Breast epithelium (tissue), 4 donors: ENCODE results near the gene ABTB2. TPM values are rescaled to one million over a fixed set of nuclear protein-coding genes. Genes with fewer than 3 reads are reported as not detected.

Experiments used
- DNase-seq, 2 donors: peaks; one replicate each; pipeline ENCODE4 v3.0.0-alpha.2; 2019; ENCODE audit warnings: low spot score in 2 of 2
- H3K27ac ChIP-seq, 2 donors: fragments of 200-600 bp; sonication (generic) in 1 of 2; one replicate each; pipeline ENCODE4 v1.5.1; 2016 to 2019; ENCODE audit warnings: mild to moderate bottlenecking in 1 of 2
- H3K27me3 ChIP-seq, 2 donors: fragments of 200-600 bp; sonication (generic) in 1 of 2; one replicate each; pipeline versions ENCODE4 v1.5.1 to v1.6.0; 2017 to 2019; ENCODE audit warnings: control low read depth in 1 of 2, mild to moderate bottlenecking in 1 of 2
- H3K36me3 ChIP-seq: fragments of 200-600 bp; one replicate; pipeline ENCODE4 v1.5.1; 2019
- H3K4me1 ChIP-seq, 2 donors: fragments of 200-600 bp; sonication (generic); one replicate each; pipeline ENCODE4 v1.5.1; 2016 to 2019; ENCODE audit warnings: control low read depth in 1 of 2
- H3K4me3 ChIP-seq, 3 donors: fragments of 200-600 bp; sonication (generic); 1 replicate in 2 of 3; 2 replicates in 1 of 3; pipeline ENCODE4 v1.5.1; 2016 to 2019; ENCODE audit warnings: mild to moderate bottlenecking in 3 of 3, moderate library complexity in 2 of 3
- H3K9me3 ChIP-seq, 2 donors: fragments of 200-600 bp; sonication (generic) in 1 of 2; one replicate each; pipeline ENCODE4 v1.5.1; 2016 to 2019; ENCODE audit warnings: control low read depth in 1 of 2
- POLR2A ChIP-seq: fragments of 450-650 bp; IDR thresholded peaks from one replicate; pipeline ENCODE4 v1.6.1; 2016; ENCODE audit warnings: antibody characterized with exemption, mild to moderate bottlenecking, moderate library complexity
- POLR2AphosphoS5 ChIP-seq, 3 donors: sonication (generic); formaldehyde crosslinking; IDR thresholded peaks; one replicate each; pipeline ENCODE4 v1.6.1; 2017; ENCODE audit warnings: antibody characterized with exemption in 3 of 3
- intact Hi-C: fragments of 100-400 bp; cut with DNase I; formaldehyde crosslinking; loops from one replicate; pipeline ENCODE4 v1.15.1; 2023; ENCODE audit warnings: low total_unique reads
- total RNA-seq, 3 donors: library from RNA; depleted of rRNA; stranded (reverse); fragments of >200 nt; gene quantifications; one replicate each; pipeline ENCODE4 v1.1.0, GENCODE V29; 2016
- TF ChIP-seq, protein P1 (sequence below), 3 donors: fragments of 450-650 bp; IDR thresholded peaks; one replicate each; pipeline ENCODE4 v1.5.1; 2016 to 2017; ENCODE audit warnings: antibody characterized with exemption in 3 of 3, mild to moderate bottlenecking in 3 of 3, moderate library complexity in 3 of 3

ABTB2 gene
- total RNA-seq, 3 donors from 2014 or later = 1.3 to 5.6 (median 1.9) TPM

DNA sequence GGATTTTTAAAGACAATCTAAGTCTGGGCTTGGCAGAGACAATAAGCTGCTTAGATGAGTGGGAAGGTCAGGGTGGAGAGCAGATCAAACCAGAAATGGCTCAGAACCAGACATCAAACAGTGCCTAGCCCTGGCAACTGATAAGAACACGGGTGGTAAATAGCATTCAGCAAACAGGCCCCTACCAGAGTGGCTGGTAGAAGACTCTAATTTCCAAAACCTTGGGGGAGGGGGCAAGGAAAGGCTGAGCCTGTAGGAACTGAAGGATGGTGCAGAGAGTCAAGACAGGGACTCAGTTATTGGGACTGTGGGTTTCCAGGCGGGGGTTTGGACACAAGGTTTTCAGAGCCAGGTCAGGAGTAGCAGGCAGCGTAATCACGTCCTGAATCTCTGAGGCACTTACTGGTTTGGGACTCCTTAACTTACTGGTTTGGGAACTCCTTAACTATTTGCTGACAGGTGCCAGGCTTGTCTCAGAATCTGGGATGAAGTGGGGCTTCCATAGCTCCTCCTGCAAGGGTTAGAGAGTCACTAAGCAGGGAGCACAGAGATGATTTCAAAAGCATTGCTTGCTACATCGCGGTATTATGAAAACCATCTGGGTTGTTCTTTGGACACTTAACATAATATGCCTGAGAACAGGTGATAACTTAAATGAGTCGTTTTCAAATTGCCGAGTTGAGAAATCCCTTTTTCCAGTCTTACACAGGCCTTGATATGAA, 5.7 kb upstream of the ABTB2 start:
- Histone ChIP-seq H3K27ac (no peak overlapping the region), H3K27me3 (no peaks in the 10 kb centered on the region), H3K4me3 (no peak overlapping the region), H3K4me1 (no peaks in the 10 kb centered on the region), H3K36me3 (no peaks in the 10 kb centered on the region), H3K9me3 (no peaks in the 10 kb centered on the region)
- TF ChIP-seq, protein P1, sequence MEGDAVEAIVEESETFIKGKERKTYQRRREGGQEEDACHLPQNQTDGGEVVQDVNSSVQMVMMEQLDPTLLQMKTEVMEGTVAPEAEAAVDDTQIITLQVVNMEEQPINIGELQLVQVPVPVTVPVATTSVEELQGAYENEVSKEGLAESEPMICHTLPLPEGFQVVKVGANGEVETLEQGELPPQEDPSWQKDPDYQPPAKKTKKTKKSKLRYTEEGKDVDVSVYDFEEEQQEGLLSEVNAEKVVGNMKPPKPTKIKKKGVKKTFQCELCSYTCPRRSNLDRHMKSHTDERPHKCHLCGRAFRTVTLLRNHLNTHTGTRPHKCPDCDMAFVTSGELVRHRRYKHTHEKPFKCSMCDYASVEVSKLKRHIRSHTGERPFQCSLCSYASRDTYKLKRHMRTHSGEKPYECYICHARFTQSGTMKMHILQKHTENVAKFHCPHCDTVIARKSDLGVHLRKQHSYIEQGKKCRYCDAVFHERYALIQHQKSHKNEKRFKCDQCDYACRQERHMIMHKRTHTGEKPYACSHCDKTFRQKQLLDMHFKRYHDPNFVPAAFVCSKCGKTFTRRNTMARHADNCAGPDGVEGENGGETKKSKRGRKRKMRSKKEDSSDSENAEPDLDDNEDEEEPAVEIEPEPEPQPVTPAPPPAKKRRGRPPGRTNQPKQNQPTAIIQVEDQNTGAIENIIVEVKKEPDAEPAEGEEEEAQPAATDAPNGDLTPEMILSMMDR (IDR thresholded peaks at IDR 0.05) = no peak
- TF ChIP-seq POLR2AphosphoS5 (IDR thresholded peaks at IDR 0.05) (no peak), POLR2A (no peak)
- DNase-seq = no peak
- intact Hi-C loops = no loop called here

- TF ChIP-seq, protein P1 (IDR thresholded peaks at IDR 0.05) = no peak
- TF ChIP-seq POLR2AphosphoS5 (IDR thresholded peaks at IDR 0.05) = no peak
- Histone ChIP-seq H3K27ac (no peak overlapping the region), H3K9me3 (no peaks in the 10 kb centered on the region), H3K4me1 (peaks cover 8% of the 10 kb centered on the region in 2 donors), H3K27me3 (peaks cover 0 to 7% of the 10 kb centered on the region in 2 donors), H3K36me3 (no peaks in the 10 kb centered on the region), H3K4me3 (no peak overlapping the region)
- intact Hi-C loops = no loop called here
- DNase-seq = no peak
These were observed 2.2 kb upstream of the ABTB2 start for GRCh38 chr11:34360046-34360445.

GRCh38 chr11:34359548-34359891, 1.7 kb upstream of the ABTB2 start:
- peaks cover 8% of the 10 kb centered on the region in 2 donors for H3K4me1 ChIP-seq
- intact Hi-C loops = no loop called here
- H3K9me3 ChIP-seq = no peaks in the 10 kb centered on the region
- TF ChIP-seq POLR2A = no peak
- TF ChIP-seq, protein P1 (IDR thresholded peaks at IDR 0.05) = peak in 2 of 3 donors; percentile 30 to 45
- H3K36me3 ChIP-seq = no peaks in the 10 kb centered on the region
- peaks cover 0 to 7% of the 10 kb centered on the region in 2 donors for H3K27me3 ChIP-seq
- peak overlapping the region in 2 of 3 donors; percentile 59 to 71 for H3K4me3 ChIP-seq
- H3K27ac ChIP-seq = no peak overlapping the region
- DNase-seq = no peak

DNA sequence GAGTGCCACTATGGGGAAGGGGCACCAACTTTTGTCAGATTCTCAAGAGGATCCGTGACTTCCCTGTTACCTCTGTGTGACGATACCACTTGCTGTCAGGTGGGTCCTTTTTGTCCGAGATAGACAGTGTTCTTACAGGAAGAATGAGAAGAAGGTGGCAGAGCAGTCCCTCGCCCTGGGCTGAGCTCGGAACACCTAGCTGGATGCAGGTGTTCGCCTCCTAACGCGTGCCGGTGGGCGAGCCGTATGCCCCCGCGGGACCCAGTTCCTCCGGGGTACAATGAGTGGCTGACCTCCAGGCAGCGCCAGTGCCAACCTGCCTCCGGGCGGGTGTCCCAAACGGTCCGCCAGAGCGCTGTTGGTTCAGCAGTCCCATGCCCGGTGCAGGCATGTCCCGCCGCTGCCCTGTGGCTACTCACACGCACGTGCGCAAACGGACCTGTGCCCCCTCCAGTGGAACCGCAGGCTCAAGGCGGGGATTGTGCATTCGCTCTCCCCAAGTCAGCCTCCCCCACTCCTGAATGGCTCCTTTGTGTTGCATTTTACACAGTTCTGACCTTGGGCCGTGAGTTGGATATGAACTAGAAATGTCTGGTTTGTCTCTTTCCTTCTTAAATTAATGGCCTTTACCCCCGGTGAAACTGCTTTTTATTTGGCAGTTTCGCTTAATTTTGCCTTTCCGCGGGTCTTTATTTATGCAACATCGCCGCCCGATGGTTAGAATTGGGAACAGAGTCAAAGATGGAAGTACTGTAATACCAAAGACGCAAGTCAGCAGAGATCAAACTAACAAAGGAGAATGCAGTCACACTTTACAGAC, 1.1 kb upstream of the ABTB2 start:
- Histone ChIP-seq H3K4me1 (peaks cover 8% of the 10 kb centered on the region in 2 donors), H3K4me3 (peak overlapping the region; percentile 59 to 71 (median 59)), H3K9me3 (no peaks in the 10 kb centered on the region), H3K27ac (peak overlapping the region; percentile 73 to 81), H3K27me3 (peaks cover 0 to 7% of the 10 kb centered on the region in 2 donors), H3K36me3 (no peaks in the 10 kb centered on the region)
- DNase-seq = peak in 1 of 2 donors; percentile 68
- TF ChIP-seq, protein P1 (IDR thresholded peaks at IDR 0.05) = peak; percentile 80 to 98 (median 92)
- no peak for TF ChIP-seq POLR2A
- TF ChIP-seq POLR2AphosphoS5 (IDR thresholded peaks at IDR 0.05) = peak in 2 of 3 donors; percentile 41 to 55
- intact Hi-C loops = loop anchor here (1.0 kb wide), 1 partner anchor 185 kb away; no protein-coding TSS in a partner anchor

DNA sequence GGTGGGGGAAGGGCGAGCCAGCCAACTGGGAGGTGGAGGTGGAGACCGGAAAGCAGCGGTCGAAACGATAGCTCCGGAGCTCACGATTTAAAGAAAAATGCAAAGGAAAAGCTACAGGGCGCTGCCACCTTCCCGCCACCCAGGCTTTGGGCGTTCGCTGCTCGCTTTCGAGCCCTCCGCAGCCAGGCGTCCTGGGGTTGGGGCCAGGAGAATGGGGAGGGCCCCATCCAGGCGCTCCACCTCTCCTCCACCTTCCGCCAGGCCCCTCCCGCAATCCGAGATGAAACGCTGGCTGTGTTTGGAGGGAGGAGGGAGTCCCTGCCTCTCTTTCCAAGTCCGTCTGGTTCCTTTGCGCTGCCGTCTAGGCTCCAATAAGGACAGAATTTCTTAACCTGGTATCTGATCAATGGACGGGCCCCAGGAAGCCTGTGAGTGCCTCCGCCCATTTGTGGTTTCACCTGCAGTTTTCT, 483 bp upstream of the ABTB2 start:
- Histone ChIP-seq H3K36me3 (no peaks in the 10 kb centered on the region), H3K9me3 (no peaks in the 10 kb centered on the region), H3K27me3 (peaks cover 0 to 7% of the 10 kb centered on the region in 2 donors), H3K27ac (peak overlapping the region; percentile 73 to 81), H3K4me1 (peaks cover 8% of the 10 kb centered on the region in 2 donors), H3K4me3 (peak overlapping the region; percentile 59 to 71 (median 59))
- intact Hi-C loops = loop anchor here (1.0 kb wide), 1 partner anchor 184 kb away; no protein-coding TSS in a partner anchor
- TF ChIP-seq, protein P1 (IDR thresholded peaks at IDR 0.05) = no peak
- no peak for TF ChIP-seq POLR2AphosphoS5 (IDR thresholded peaks at IDR 0.05)
- no peak for TF ChIP-seq POLR2A
- peak in 1 of 2 donors; percentile 60 for DNase-seq
